Measurements from ENCODE around the gene UBASH3B.
"Not testable (repeated sequence)": the region's sequence is repeated elsewhere in the genome, so short reads cannot be mapped to it uniquely, and the experiment has no call there.

The UBASH3B gene

DNA sequence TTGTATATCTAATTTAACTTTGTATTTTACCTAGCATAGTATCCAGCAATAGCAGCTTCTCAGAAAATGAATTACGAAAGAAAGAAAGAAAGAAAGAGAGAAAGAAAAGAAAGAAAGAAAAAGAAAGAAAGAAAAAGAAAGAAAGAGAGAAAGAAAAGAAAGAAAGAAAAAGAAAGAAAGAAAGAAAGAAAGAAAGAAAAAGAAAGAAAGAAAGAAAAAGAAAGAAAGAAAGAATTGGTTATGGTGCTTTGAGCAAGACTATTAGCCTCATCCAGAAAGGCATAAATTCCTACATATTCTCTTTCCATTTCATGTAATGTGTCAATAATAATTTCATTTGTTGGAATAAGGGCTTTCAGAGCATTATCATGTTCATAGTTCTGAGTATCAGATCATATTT lies 207.6 kb downstream of the UBASH3B start:
- not testable (repeated sequence) for DNase-seq

DNA sequence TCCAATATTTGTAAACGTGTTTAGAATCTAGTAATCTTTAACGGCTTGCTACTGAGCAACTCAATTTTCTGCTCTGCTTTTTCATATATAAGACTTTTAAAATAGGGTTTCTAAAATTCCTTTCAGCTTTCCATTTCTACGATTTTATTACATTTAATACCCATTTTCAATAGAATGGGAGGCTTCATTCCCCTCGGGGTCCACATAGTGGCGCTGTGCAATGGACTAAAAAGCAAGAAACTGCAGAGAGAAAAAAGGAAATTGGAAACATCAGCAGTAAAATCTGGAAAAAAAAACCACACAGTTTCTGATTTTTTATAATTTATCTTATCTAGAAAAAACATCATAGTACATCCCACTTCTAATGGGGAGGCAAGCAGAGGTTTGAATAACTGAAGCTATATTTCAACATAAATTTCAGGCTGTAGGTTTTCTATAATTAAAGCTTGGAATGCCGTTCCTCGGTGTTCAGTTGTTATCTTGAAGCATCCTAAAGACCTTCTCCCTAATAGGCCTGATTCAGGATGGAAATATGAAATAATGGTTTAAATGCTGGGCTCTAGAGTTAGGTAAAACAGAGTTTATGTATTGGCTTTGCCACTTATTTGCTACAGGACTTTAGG lies 208.3 kb downstream of the UBASH3B start:
- no peak for DNase-seq
